Measurements from ENCODE around the gene LRP10. TPM values are rescaled to one million over a fixed set of nuclear protein-coding genes. Genes with fewer than 3 reads are reported as not detected.

LRP10 gene
- total and polyA plus RNA-seq, 2 of the 8 experiments (the other 6 are each of a cell fraction or from before 2014, with no cell fraction given) = 12.4 to 15.6 TPM

DNA sequence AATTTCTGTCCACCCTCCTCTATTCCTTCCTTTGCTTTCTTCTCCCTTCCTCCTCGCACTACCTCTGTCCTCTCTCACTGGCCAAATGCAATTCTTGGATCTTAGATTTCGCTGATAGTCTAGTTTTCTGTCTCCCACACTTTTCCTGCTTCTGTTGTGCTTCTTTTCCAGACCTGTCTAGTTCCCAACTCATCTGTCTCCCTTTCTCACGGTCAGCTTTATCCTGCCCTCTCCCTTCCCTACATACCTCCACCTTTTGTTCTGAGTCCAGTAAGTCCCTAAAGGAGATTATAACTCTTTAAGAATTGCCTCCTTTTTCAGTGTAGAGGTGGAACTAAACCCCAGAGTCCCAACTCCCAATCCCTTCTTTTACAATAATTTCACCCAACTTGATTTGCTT, 36.0 kb upstream of the LRP10 start (continued):
- TF ChIP-seq, protein P1, sequence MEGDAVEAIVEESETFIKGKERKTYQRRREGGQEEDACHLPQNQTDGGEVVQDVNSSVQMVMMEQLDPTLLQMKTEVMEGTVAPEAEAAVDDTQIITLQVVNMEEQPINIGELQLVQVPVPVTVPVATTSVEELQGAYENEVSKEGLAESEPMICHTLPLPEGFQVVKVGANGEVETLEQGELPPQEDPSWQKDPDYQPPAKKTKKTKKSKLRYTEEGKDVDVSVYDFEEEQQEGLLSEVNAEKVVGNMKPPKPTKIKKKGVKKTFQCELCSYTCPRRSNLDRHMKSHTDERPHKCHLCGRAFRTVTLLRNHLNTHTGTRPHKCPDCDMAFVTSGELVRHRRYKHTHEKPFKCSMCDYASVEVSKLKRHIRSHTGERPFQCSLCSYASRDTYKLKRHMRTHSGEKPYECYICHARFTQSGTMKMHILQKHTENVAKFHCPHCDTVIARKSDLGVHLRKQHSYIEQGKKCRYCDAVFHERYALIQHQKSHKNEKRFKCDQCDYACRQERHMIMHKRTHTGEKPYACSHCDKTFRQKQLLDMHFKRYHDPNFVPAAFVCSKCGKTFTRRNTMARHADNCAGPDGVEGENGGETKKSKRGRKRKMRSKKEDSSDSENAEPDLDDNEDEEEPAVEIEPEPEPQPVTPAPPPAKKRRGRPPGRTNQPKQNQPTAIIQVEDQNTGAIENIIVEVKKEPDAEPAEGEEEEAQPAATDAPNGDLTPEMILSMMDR (IDR thresholded peaks at IDR 0.05; ENCODE audit: control extremely low read depth in 1 of 3, insufficient read depth in 1 of 3, low read depth in 1 of 3, low read length in 3 of 3) = no peak
- no peak for TF ChIP-seq SAP30 (IDR thresholded peaks at IDR 0.05; ENCODE audit: insufficient read depth, insufficient replicate concordance, low read length)
